HL-60 (cell line): Measurements from ENCODE around the gene MUC21.

Experiments
- CTCF ChIP-seq: IDR thresholded peaks from one replicate; pipeline ENCODE4 v1.5.1; 2011; ENCODE audit warnings: low read length, control low read depth, inconsistent platforms; ENCODE audit not compliant: insufficient read depth
- GABPA ChIP-seq: IDR thresholded peaks from 2 replicates; pipeline ENCODE4 v1.6.1; 2012; ENCODE audit warnings: low read depth
- POLR2AphosphoS5 ChIP-seq: IDR thresholded peaks from 2 replicates; pipeline ENCODE4 v1.6.1; 2012; ENCODE audit warnings: low read depth
- REST ChIP-seq: IDR thresholded peaks from 2 replicates; pipeline ENCODE4 v1.6.1; 2012; ENCODE audit warnings: low read depth; ENCODE audit not compliant: insufficient replicate concordance

- TF ChIP-seq POLR2AphosphoS5 (no peak), REST (no peak), CTCF (no peak), GABPA (no peak)
Measured at GRCh38 chr6:30945281-30945680, 38.2 kb upstream of the MUC21 start.
